Mucosa of descending colon (tissue), 3 donors: Measurements from ENCODE around the gene PM20D2. TPM values are rescaled to one million over a fixed set of nuclear protein-coding genes. Genes with fewer than 3 reads are reported as not detected.

Experiments used
- ATAC-seq: fragments of 200-7000 bp; cut with Tn5 transposase; one replicate; pipeline ENCODE4 v1.9.1; 2020; ENCODE audit warnings: mild to moderate bottlenecking, moderate library complexity
- DNase-seq, 3 donors: peaks; one replicate each; pipeline ENCODE4 v3.0.0-alpha.2; 2020
- H3K36me3 ChIP-seq: fragments of 200-600 bp; one replicate; pipeline ENCODE4 v1.8.0; 2021; ENCODE audit warnings: low read depth, mild to moderate bottlenecking
- H3K4me1 ChIP-seq: fragments of 200-600 bp; one replicate; pipeline ENCODE4 v1.8.0; 2021; ENCODE audit warnings: low read depth, mild to moderate bottlenecking
- H3K4me3 ChIP-seq: fragments of 200-600 bp; one replicate; pipeline ENCODE4 v1.8.0; 2021; ENCODE audit warnings: mild to moderate bottlenecking
- H3K9me3 ChIP-seq: fragments of 200-600 bp; one replicate; pipeline ENCODE4 v1.8.0; 2021; ENCODE audit warnings: mild to moderate bottlenecking
- CTCF ChIP-seq: fragments of 200-600 bp; IDR thresholded peaks from one replicate; pipeline ENCODE4 v1.8.0; 2022; ENCODE audit warnings: antibody characterized with exemption, mild to moderate bottlenecking
- intact Hi-C, 2 donors: fragments of 100-400 bp; cut with DNase I in 1 of 2; cut with micrococcal nuclease in 1 of 2; formaldehyde crosslinking; loops; one replicate each; pipeline versions ENCODE4 v1.11.0 to v1.11.1; 2022; cut with DNase I, micrococcal nuclease
- total RNA-seq, 3 donors: library from RNA; stranded (reverse); fragmentation: NEBNext Ultra II Directional in 2 of 3; extraction: Animal tissue kit (Norgen Biotek cat#: 25700) in 2 of 3; gene quantifications; one replicate each; pipeline versions ENCODE4 v1.2.1 to v1.2.4, GENCODE V29; 2021 to 2023
- donor health status: DM: no; HTN: no; CAD: no; lungs with moderate emphysema.
- donor health status: DM: no; HTN: no; CAD: no.
- donor health status: DM: no; HTN: yes; CAD: no.

PM20D2 gene
- total RNA-seq, 3 donors from 2014 or later = 9.4 to 17.6 (median 13.8) TPM

- peak in 1 of 3 donors; percentile 36 for DNase-seq
- Histone ChIP-seq H3K4me3 (peak overlapping the region; percentile 38), H3K36me3 (no peaks in the 10 kb centered on the region), H3K4me1 (peaks cover 6% of the 10 kb centered on the region), H3K9me3 (no peaks in the 10 kb centered on the region)
- intact Hi-C loops = no loop called here
- ATAC-seq = peak; percentile 71
- no peak for TF ChIP-seq CTCF
Measured at GRCh38 chr6:89146718-89147700, 1.2 kb downstream of the PM20D2 start.

GRCh38 chr6:89148016-89148750, 2.3 kb downstream of the PM20D2 start:
- intact Hi-C loops = no loop called here
- Histone ChIP-seq H3K4me3 (no peak overlapping the region), H3K4me1 (peaks cover 6% of the 10 kb centered on the region), H3K9me3 (no peaks in the 10 kb centered on the region), H3K36me3 (no peaks in the 10 kb centered on the region)
- DNase-seq (no peak), ATAC-seq (no peak)
- TF ChIP-seq CTCF = no peak

GRCh38 chr6:89154131-89154530, 8.3 kb downstream of the PM20D2 start:
- H3K4me3 ChIP-seq = no peak overlapping the region
- no peaks in the 10 kb centered on the region for H3K4me1 ChIP-seq
- intact Hi-C loops = no loop called here
- TF ChIP-seq CTCF = no peak
- DNase-seq (no peak), ATAC-seq (no peak)
- no peaks in the 10 kb centered on the region for H3K9me3 ChIP-seq
- no peaks in the 10 kb centered on the region for H3K36me3 ChIP-seq

- ATAC-seq = no peak
- H3K4me3 ChIP-seq = no peak overlapping the region
- no peaks in the 10 kb centered on the region for H3K36me3 ChIP-seq
- DNase-seq = no peak
- intact Hi-C loops = no loop called here
- TF ChIP-seq CTCF = no peak
- no peaks in the 10 kb centered on the region for H3K9me3 ChIP-seq
- H3K4me1 ChIP-seq = no peaks in the 10 kb centered on the region
Measured at GRCh38 chr6:89160331-89161092, 14.7 kb downstream of the PM20D2 start.

DNA sequence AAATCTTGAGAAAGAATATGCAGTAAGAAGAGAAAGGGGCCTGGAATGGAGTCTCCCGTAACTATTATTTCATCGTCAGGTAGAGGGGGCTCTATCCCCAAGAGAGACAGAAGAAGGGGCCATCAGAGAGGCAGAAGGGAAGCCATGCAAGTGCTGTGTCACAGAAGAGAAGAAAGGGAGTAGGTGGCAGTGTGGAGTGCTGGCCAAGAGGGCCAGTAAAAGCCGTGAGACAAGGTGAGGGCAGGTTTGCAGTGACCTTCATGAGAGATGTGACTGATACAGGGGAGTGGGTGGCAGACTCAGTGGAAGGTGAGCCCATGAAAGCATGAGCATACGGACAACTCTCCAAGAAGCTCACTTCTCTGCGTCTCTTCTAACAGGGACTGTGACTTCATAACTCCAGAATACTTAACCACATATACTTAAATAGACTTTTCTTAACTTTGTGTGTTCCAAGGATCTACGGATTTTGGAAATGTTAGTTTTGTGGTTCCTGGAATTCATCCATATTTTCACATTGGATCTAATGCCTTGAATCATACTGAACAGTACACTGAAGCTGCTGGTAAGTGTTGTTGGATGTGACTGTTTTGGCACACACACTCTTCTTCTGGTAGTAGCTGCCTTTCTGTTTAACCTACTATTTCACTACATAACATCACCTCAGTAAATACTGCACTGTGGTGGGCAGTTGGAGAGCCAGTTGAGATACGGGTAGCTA, 15.6 kb downstream of the PM20D2 start:
- Histone ChIP-seq H3K4me3 (no peak overlapping the region), H3K4me1 (no peaks in the 10 kb centered on the region), H3K9me3 (no peaks in the 10 kb centered on the region), H3K36me3 (no peaks in the 10 kb centered on the region)
- no peak for TF ChIP-seq CTCF
- intact Hi-C loops = no loop called here
- ATAC-seq = peak; percentile 36
- DNase-seq = no peak
